ENCODE data around the gene SPINK14.

SPINK14 gene

DNA sequence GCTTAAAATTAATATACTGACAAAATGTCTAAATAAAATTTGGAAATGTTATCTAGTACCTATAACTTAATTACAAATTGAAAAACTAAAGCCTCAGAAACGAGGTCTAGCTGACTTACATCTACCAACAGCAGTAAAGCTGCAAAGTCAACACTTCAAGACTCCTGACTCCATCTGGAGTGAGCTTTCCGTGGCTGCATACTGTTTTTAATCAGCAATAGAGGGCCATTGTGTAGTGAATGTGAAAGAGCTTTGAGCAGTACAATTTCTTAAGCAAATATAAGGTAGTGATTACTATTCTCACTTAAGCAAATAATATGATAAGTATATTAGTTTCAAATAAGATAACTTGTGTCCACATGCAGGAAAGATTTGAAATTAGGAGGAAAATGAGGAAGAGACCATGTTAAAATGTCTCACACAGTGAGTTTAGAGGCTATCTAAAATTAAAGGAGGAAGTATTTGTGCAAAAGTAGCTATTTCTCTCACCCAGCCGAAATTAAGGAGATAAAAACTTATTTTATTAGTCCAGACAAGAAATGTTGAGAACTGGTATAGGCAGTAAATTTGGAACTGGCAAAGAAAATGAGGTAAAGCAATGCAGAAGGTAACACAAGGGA lies 40.9 kb downstream of the SPINK14 start:
- TF ChIP-seq ZFX (IDR thresholded peaks at IDR 0.05; ENCODE audit: borderline replicate concordance) (no peak), CTCF (IDR thresholded peaks at IDR 0.05) (no peak)
- H3K27ac ChIP-seq: no peak overlapping the region

GRCh38 chr5:148214665-148215185 lies 46.4 kb downstream of the SPINK14 start:
- TF ChIP-seq CTCF (IDR thresholded peaks at IDR 0.05) (no peak), ZFX (IDR thresholded peaks at IDR 0.05; ENCODE audit: borderline replicate concordance) (no peak)
- H3K27ac ChIP-seq: no peak overlapping the region

- no peak for TF ChIP-seq ZFX (IDR thresholded peaks at IDR 0.05; ENCODE audit: borderline replicate concordance)
- no peak for TF ChIP-seq CTCF (IDR thresholded peaks at IDR 0.05)
- H3K27ac ChIP-seq: no peak overlapping the region
Measured at GRCh38 chr5:148221508-148221907, 53.2 kb downstream of the SPINK14 start.

DNA sequence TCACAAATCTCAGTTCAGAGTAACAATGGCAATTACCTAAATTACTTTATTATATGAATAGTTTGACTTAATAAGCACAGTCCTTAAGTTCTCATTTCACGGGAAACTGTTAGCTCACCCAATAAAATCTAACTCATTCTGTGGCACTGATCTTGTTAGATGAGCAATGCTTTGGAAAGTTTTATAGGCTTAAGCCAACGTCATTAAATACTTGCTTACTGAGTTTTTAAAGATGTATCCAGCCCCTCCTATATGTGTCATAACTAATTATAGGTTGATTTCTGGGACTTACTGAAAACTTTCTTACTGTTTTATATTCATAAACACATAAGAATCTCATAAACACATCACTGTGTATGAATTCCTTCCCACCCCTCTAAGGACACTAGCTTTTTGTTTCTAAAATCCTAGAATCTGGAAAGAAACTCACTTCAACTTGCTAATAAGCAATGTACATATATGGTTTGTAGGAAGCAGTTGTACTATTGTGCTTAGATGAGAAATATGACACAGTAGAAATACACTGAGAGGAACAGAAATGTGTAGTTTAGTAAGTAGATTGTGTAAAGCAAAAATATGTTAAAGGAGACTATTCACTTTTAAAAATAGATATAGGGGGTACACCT lies 55.9 kb downstream of the SPINK14 start:
- TF ChIP-seq CTCF (IDR thresholded peaks at IDR 0.05) (no peak), ZFX (IDR thresholded peaks at IDR 0.05; ENCODE audit: borderline replicate concordance) (no peak)

More for the DNA sequence above, 55.9 kb downstream of the SPINK14 start:
- no peak overlapping the region for H3K27ac ChIP-seq
